Smooth muscle cell (in vitro differentiated cells): ENCODE results near the gene LILRA6. TPM values are rescaled to one million over a fixed set of nuclear protein-coding genes. Genes with fewer than 3 reads are reported as not detected.

Source experiments
- DNase-seq: peaks from one replicate; lab custom pipeline; 2025; ENCODE audit not compliant: unreplicated experiment; lab: John Stamatoyannopoulos, UW
- H2AFZ ChIP-seq: fragments of 200-600 bp; sonication (generic); 2 replicates; pipeline ENCODE4 v1.6.0; 2016; ENCODE audit warnings: antibody characterized with exemption, low read depth, mild to moderate bottlenecking
- H3F3A ChIP-seq: fragments of 200-600 bp; sonication (generic); 2 replicates; pipeline ENCODE4 v1.6.0; 2017; ENCODE audit warnings: antibody characterized with exemption, low read depth
- H3K27ac ChIP-seq: fragments of 200-600 bp; sonication (generic); 2 replicates; pipeline ENCODE4 v1.5.1; 2016; ENCODE audit warnings: low read depth, mild to moderate bottlenecking
- H3K27me3 ChIP-seq: fragments of 200-600 bp; sonication (generic); 2 replicates; pipeline ENCODE4 v1.6.1; 2016; ENCODE audit warnings: low read depth, mild to moderate bottlenecking
- H3K36me3 ChIP-seq: fragments of 200-600 bp; sonication (generic); 2 replicates; pipeline ENCODE4 v1.5.1; 2016; ENCODE audit warnings: low read depth
- H3K4me1 ChIP-seq: fragments of 200-600 bp; sonication (generic); 2 replicates; pipeline ENCODE4 v1.5.1; 2016; ENCODE audit warnings: low read depth
- H3K4me2 ChIP-seq: fragments of 200-600 bp; sonication (generic); 2 replicates; pipeline ENCODE4 v1.6.0; 2016; ENCODE audit warnings: mild to moderate bottlenecking
- H3K4me3 ChIP-seq: fragments of 200-600 bp; sonication (generic); 2 replicates; pipeline ENCODE4 v1.5.1; 2016; ENCODE audit warnings: mild to moderate bottlenecking
- H3K79me2 ChIP-seq: fragments of 200-600 bp; sonication (generic); 2 replicates; pipeline ENCODE4 v1.6.0; 2016; ENCODE audit warnings: low read depth, mild to moderate bottlenecking
- H3K9ac ChIP-seq: fragments of 200-600 bp; sonication (generic); 2 replicates; pipeline ENCODE4 v1.6.0; 2016; ENCODE audit warnings: low read depth
- H3K9me3 ChIP-seq: fragments of 200-600 bp; sonication (generic); replicated peaks from 2 replicates; pipeline ENCODE4 v1.5.1; 2016; ENCODE audit warnings: low read depth
- H4K20me1 ChIP-seq: fragments of 200-600 bp; sonication (generic); 2 replicates; pipeline ENCODE4 v1.6.0; 2016; ENCODE audit warnings: low read depth
- CTCF ChIP-seq: fragments of 200-600 bp; sonication (generic); IDR thresholded peaks from 2 replicates; pipeline ENCODE4 v1.5.1; 2017; ENCODE audit warnings: borderline replicate concordance, mild to moderate bottlenecking, antibody characterized with exemption; ENCODE audit not compliant: insufficient read depth, poor library complexity, severe bottlenecking
- WGBS: methylation state at CpG from one replicate; pipeline ENCODE4 v1.1.7; 2016; ENCODE audit warnings: low lambda C conversion rate; 5-methylcytosine and 5-hydroxymethylcytosine counted together
- polyA plus RNA-seq: library from polyadenylated mRNA; unstranded; fragments of >200 nt; fragmentation: Nextera tagmentation; extraction: Ambion mirVana; gene quantifications from 2 replicates; pipeline ENCODE4 v1.2.1, GENCODE V29; 2016
- total RNA-seq: library from RNA; depleted of rRNA; stranded (reverse); fragments of >200 nt; gene quantifications from 2 replicates; pipeline ENCODE4 v1.2.3, GENCODE V29; 2014

Gene LILRA6
- total and polyA plus RNA-seq, 2 experiments from 2014 or later: not detected

DNA sequence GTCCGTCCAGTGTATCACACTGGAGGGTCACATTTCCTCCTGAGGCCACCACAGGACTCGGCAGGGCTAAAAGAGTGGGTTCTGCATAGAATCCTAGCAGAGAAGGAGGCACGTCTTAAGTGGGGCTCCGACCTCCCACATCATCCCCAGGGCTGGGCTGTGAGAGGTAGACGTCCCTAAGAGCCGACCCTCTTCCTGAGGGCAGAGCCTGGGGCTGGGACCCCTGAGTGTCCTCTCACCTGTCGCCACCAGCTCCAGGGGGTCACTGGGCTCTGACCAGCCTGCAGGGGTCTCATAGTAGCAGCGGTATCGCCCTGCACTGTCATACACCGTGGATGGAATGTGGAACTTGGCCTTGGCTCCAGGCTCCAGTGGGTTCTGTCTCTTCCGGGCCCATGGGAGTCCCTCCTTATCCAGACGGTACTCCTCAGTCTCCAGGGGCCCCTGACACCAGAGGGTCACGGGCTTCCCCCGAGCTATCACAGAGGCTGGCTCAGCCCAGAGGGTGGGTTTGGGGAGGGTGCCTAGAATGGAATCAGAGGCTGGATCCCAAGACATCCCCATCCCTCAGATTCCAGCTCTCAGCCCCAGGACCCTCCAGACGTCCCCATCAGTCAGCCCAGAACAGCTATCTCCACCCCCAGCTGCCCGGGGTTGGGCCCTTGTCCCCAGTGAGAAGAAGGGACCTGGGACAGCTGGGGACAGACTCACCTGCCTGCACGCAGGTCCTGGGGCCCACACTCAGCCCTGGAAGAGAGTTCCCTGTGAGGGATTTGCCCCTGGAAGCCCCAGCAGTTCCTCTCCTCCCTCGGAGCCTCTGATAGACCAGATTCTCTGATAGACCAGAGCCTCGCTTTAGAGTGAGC, 13.9 kb upstream of the LILRA6 start:
- H3K36me3 ChIP-seq: no peaks in the 10 kb centered on the region
- no peaks in the 10 kb centered on the region for H3K4me1 ChIP-seq
- peaks cover 3% of the 10 kb centered on the region for H3K27me3 ChIP-seq
- 88% methylated on average over 19 of the region's 19 CpGs for WGBS
- no peak overlapping the region for H3K4me2 ChIP-seq
- no peak overlapping the region for H3K9ac ChIP-seq
- H3K4me3 ChIP-seq: no peak overlapping the region
- TF ChIP-seq CTCF: no peak
- no peaks in the 10 kb centered on the region for H4K20me1 ChIP-seq
- no peak overlapping the region for H2AFZ ChIP-seq
- no peak for DNase-seq
- no peaks in the 10 kb centered on the region for H3K9me3 ChIP-seq
- no peaks in the 10 kb centered on the region for H3F3A ChIP-seq
- H3K27ac ChIP-seq: no peak overlapping the region
- no peaks in the 10 kb centered on the region for H3K79me2 ChIP-seq

DNA sequence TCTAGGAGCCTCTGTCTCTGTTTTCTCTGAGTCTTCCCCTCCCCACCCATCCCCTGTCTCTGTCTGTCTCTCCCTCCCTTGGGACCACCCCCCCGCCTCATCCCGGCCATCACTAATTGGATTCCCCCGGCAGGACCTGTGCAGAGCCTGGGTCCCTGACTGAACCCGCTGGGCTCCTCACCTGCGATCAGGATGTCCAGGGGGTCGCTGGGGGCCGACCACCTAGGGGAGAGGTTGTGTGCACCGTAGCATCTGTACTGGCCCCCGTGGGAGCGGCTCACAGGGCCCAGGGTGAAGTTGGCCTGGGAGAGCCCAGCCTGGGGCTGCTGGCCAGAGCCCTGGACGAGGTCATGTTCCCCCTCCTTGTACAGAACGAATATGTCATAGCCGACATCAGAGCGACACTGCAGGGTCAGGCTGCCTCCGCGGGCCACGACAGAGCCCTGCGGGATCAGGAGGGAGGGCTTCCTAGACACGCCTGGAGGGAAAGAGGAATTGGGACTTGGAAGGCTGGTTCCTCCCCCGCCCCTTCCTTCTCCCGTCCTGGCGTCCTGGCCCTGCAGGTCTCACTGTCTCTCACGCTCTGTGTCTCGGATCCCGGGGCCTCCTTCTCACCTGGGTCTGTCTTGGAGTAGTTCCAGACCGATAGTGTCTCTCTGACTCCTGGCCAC, 12.7 kb upstream of the LILRA6 start:
- Histone ChIP-seq H3K9me3 (no peaks in the 10 kb centered on the region), H3K4me2 (no peak overlapping the region), H3K79me2 (no peaks in the 10 kb centered on the region), H3K27ac (no peak overlapping the region), H4K20me1 (no peaks in the 10 kb centered on the region), H3K9ac (no peak overlapping the region), H3K36me3 (no peaks in the 10 kb centered on the region), H2AFZ (no peak overlapping the region), H3K4me1 (no peaks in the 10 kb centered on the region), H3K27me3 (peaks cover 6% of the 10 kb centered on the region), H3F3A (no peaks in the 10 kb centered on the region), H3K4me3 (no peak overlapping the region)
- no peak for DNase-seq
- 78% methylated on average over 24 of the region's 26 CpGs for WGBS
- no peak for TF ChIP-seq CTCF

DNA sequence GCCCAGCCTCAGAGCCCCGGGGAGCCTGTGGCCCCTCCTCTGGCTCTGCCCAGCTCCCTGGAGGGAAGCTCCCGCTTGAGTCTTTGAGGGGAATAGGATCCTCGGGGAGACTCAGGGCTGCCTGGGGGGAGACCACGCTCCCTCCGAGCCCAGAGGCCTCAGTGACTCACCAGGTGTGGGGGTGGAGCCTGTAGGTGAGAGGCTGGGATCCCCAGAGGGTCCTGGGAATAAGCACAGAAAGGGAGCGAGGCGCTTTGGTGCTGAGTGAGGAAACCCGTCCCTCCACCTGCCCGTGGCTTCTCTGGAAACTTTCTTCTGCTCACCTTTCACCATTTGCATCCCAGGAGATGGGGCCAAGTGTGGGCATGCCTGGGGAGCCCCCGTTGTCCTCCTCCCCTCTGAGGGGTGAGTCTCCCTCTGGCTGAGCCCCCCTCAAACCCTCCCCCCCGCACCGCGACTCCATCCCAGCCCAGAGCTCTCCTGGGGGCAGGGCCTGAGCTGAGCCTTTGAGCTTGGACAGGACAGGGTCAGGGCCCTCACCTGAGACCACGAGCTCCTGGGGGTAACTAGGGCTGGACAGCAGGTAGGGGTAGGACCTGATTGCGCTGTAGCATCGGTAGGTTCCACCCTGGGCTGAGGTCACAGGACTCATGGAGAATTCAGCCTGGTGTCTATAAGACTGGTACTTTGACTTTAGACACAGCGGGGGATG, 11.8 kb upstream of the LILRA6 start:
- no peak overlapping the region for H3K27ac ChIP-seq
- no peak overlapping the region for H2AFZ ChIP-seq
- TF ChIP-seq CTCF: no peak
- H3K4me1 ChIP-seq: no peaks in the 10 kb centered on the region
- H3K9ac ChIP-seq: no peak overlapping the region
- no peaks in the 10 kb centered on the region for H3K9me3 ChIP-seq
- H4K20me1 ChIP-seq: no peaks in the 10 kb centered on the region
- 77% methylated on average over 14 of the region's 17 CpGs for WGBS
- DNase-seq: no peak
- H3K4me2 ChIP-seq: no peak overlapping the region
- no peaks in the 10 kb centered on the region for H3F3A ChIP-seq
- H3K4me3 ChIP-seq: no peak overlapping the region
- no peaks in the 10 kb centered on the region for H3K79me2 ChIP-seq
- peaks cover 13% of the 10 kb centered on the region for H3K27me3 ChIP-seq
- no peaks in the 10 kb centered on the region for H3K36me3 ChIP-seq
